Activated naive CD8-positive, alpha-beta T cell treated with anti-CD3 and anti-CD28 coated beads, Interleukin-2, amount 50 U/mL, for 24 hours (primary cell): Measurements from ENCODE around the gene FYN.
"Not testable (repeated sequence)": the region's sequence is repeated elsewhere in the genome, so short reads cannot be mapped to it uniquely, and the experiment has no call there.

Experiments used
- ATAC-seq: fragments of 150-1000 bp; cut with Tn5 transposase; one replicate; pipeline ENCODE4 v1.10.0; 2021
- DNase-seq: peaks from one replicate; pipeline ENCODE4 v3.0.0; 2021
- H3K27ac Mint-ChIP-seq: one replicate; pipeline ENCODE4 v1.8.0; 2021; ENCODE audit warnings: mild to moderate bottlenecking, mixed read lengths
- H3K27me3 Mint-ChIP-seq: one replicate; pipeline ENCODE4 v1.8.0; 2021; ENCODE audit warnings: mixed read lengths
- H3K36me3 Mint-ChIP-seq: one replicate; pipeline ENCODE4 v1.8.0; 2021; ENCODE audit warnings: low read depth, mixed read lengths
- H3K4me1 Mint-ChIP-seq: one replicate; pipeline ENCODE4 v1.8.0; 2021; ENCODE audit warnings: mixed read lengths
- H3K4me3 Mint-ChIP-seq: one replicate; pipeline ENCODE4 v1.8.0; 2021; ENCODE audit warnings: mild to moderate bottlenecking, moderate library complexity, mixed read lengths
- H3K9me3 Mint-ChIP-seq: one replicate; pipeline ENCODE4 v1.8.0; 2021; ENCODE audit warnings: mixed read lengths

The FYN gene

GRCh38 chr6:111873178-111874024, at the start of gene FYN:
Gene FYN, minus strand, starts transcription at chr6:111873452. Its CDS starts 153,401 bp downstream, at chr6:111720051.
- H3K36me3 Mint-ChIP-seq, result peaks cover 32% of the 10 kb centered on the region
- H3K27me3 Mint-ChIP-seq, result no peaks in the 10 kb centered on the region
- ATAC-seq (peak; percentile 80), DNase-seq (peak; percentile 100)
- peak within 1 kb of the TSS; percentile 98 for H3K4me3 Mint-ChIP-seq
- no peaks in the 10 kb centered on the region for H3K9me3 Mint-ChIP-seq
- H3K4me1 Mint-ChIP-seq, result peaks cover 41% of the 10 kb centered on the region
- H3K27ac Mint-ChIP-seq, result peak within 1 kb of the TSS; percentile 98

- Mint-ChIP-seq H3K27ac (peak overlapping the region; percentile 79), H3K27me3 (no peaks in the 10 kb centered on the region), H3K4me3 (no peak overlapping the region), H3K9me3 (no peaks in the 10 kb centered on the region), H3K36me3 (no peaks in the 10 kb centered on the region), H3K4me1 (peaks cover 27% of the 10 kb centered on the region)
- no peak for ATAC-seq
- no peak for DNase-seq
Measured at GRCh38 chr6:111922454-111923297, 49.4 kb upstream of the FYN start.

- H3K36me3 Mint-ChIP-seq, result no peaks in the 10 kb centered on the region
- DNase-seq, result no peak
- H3K4me3 Mint-ChIP-seq, result no peak overlapping the region
- no peaks in the 10 kb centered on the region for H3K9me3 Mint-ChIP-seq
- H3K4me1 Mint-ChIP-seq, result peaks cover 27% of the 10 kb centered on the region
- no peak overlapping the region for H3K27ac Mint-ChIP-seq
- no peaks in the 10 kb centered on the region for H3K27me3 Mint-ChIP-seq
- no peak for ATAC-seq
Measured at GRCh38 chr6:111921103-111921502, 47.9 kb upstream of the FYN start.

- no peak overlapping the region for H3K4me3 Mint-ChIP-seq
- no peak overlapping the region for H3K27ac Mint-ChIP-seq
- no peaks in the 10 kb centered on the region for H3K9me3 Mint-ChIP-seq
- no peak for DNase-seq
- H3K36me3 Mint-ChIP-seq, result no peaks in the 10 kb centered on the region
- H3K27me3 Mint-ChIP-seq, result no peaks in the 10 kb centered on the region
- ATAC-seq, result no peak
- peaks cover 27% of the 10 kb centered on the region for H3K4me1 Mint-ChIP-seq
Measured at GRCh38 chr6:111920578-111920977, 47.3 kb upstream of the FYN start.

- Mint-ChIP-seq H3K9me3 (no peaks in the 10 kb centered on the region), H3K4me1 (peaks cover 17% of the 10 kb centered on the region), H3K27me3 (no peaks in the 10 kb centered on the region), H3K36me3 (no peaks in the 10 kb centered on the region), H3K4me3 (no peak overlapping the region), H3K27ac (no peak overlapping the region)
- no peak for DNase-seq
- peak; percentile 61 for ATAC-seq
Measured at GRCh38 chr6:111918825-111919224, 45.6 kb upstream of the FYN start.

- no peak overlapping the region for H3K4me3 Mint-ChIP-seq
- no peaks in the 10 kb centered on the region for H3K36me3 Mint-ChIP-seq
- no peaks in the 10 kb centered on the region for H3K27me3 Mint-ChIP-seq
- no peaks in the 10 kb centered on the region for H3K9me3 Mint-ChIP-seq
- H3K4me1 Mint-ChIP-seq, result peaks cover 7% of the 10 kb centered on the region
- no peak overlapping the region for H3K27ac Mint-ChIP-seq
- ATAC-seq, result no peak
- DNase-seq, result no peak
Measured at GRCh38 chr6:111916747-111917146, 43.5 kb upstream of the FYN start.

GRCh38 chr6:111914617-111915016, 41.4 kb upstream of the FYN start:
- ATAC-seq, result no peak
- Mint-ChIP-seq H3K9me3 (no peaks in the 10 kb centered on the region), H3K4me3 (no peak overlapping the region), H3K4me1 (peaks cover 11% of the 10 kb centered on the region), H3K27ac (no peak overlapping the region), H3K36me3 (no peaks in the 10 kb centered on the region), H3K27me3 (no peaks in the 10 kb centered on the region)
- no peak for DNase-seq

GRCh38 chr6:111912904-111913303, 39.7 kb upstream of the FYN start:
- no peak for ATAC-seq

GRCh38 chr6:111911428-111911827, 38.2 kb upstream of the FYN start:
- Mint-ChIP-seq H3K4me1 (peaks cover 7% of the 10 kb centered on the region), H3K9me3 (peaks cover 7% of the 10 kb centered on the region)

More at GRCh38 chr6:111912904-111913303, 39.7 kb upstream of the FYN start:
- H3K27me3 Mint-ChIP-seq, result no peaks in the 10 kb centered on the region
- no peak overlapping the region for H3K27ac Mint-ChIP-seq
- H3K36me3 Mint-ChIP-seq, result no peaks in the 10 kb centered on the region
- no peak overlapping the region for H3K4me3 Mint-ChIP-seq
- no peak for DNase-seq
- H3K9me3 Mint-ChIP-seq, result peaks cover 7% of the 10 kb centered on the region
- peaks cover 7% of the 10 kb centered on the region for H3K4me1 Mint-ChIP-seq

GRCh38 chr6:111909238-111909637, 36.0 kb upstream of the FYN start:
- ATAC-seq (no peak), DNase-seq (no peak)
- Mint-ChIP-seq H3K27me3 (no peaks in the 10 kb centered on the region), H3K36me3 (no peaks in the 10 kb centered on the region), H3K27ac (no peak overlapping the region), H3K4me1 (peaks cover 7% of the 10 kb centered on the region), H3K4me3 (no peak overlapping the region), H3K9me3 (peaks cover 7% of the 10 kb centered on the region)

More at GRCh38 chr6:111911428-111911827, 38.2 kb upstream of the FYN start:
- Mint-ChIP-seq H3K36me3 (no peaks in the 10 kb centered on the region), H3K4me3 (no peak overlapping the region), H3K27ac (no peak overlapping the region), H3K27me3 (no peaks in the 10 kb centered on the region)
- no peak for ATAC-seq
- no peak for DNase-seq

GRCh38 chr6:111908365-111908764, 35.1 kb upstream of the FYN start:
- ATAC-seq, H3K9me3 Mint-ChIP-seq, H3K4me1 Mint-ChIP-seq, H3K27ac Mint-ChIP-seq, DNase-seq, H3K4me3 Mint-ChIP-seq, H3K27me3 Mint-ChIP-seq, H3K36me3 Mint-ChIP-seq: not testable (repeated sequence)

- no peaks in the 10 kb centered on the region for H3K4me1 Mint-ChIP-seq
- no peaks in the 10 kb centered on the region for H3K36me3 Mint-ChIP-seq
- H3K27ac Mint-ChIP-seq, result no peak overlapping the region
- no peaks in the 10 kb centered on the region for H3K27me3 Mint-ChIP-seq
- no peak for ATAC-seq
- no peak overlapping the region for H3K4me3 Mint-ChIP-seq
- no peaks in the 10 kb centered on the region for H3K9me3 Mint-ChIP-seq
- no peak for DNase-seq
Measured at GRCh38 chr6:111900735-111901134, 27.5 kb upstream of the FYN start.

- DNase-seq, result no peak
- no peak overlapping the region for H3K27ac Mint-ChIP-seq
- H3K9me3 Mint-ChIP-seq, result no peaks in the 10 kb centered on the region
- H3K27me3 Mint-ChIP-seq, result no peaks in the 10 kb centered on the region
- no peaks in the 10 kb centered on the region for H3K36me3 Mint-ChIP-seq
- no peaks in the 10 kb centered on the region for H3K4me1 Mint-ChIP-seq
- no peak overlapping the region for H3K4me3 Mint-ChIP-seq
- no peak for ATAC-seq
Measured at GRCh38 chr6:111899531-111899930, 26.3 kb upstream of the FYN start.

- Mint-ChIP-seq H3K36me3 (no peaks in the 10 kb centered on the region), H3K9me3 (no peaks in the 10 kb centered on the region), H3K27ac (no peak overlapping the region), H3K27me3 (no peaks in the 10 kb centered on the region), H3K4me1 (no peaks in the 10 kb centered on the region), H3K4me3 (no peak overlapping the region)
- ATAC-seq (no peak), DNase-seq (no peak)
Measured at GRCh38 chr6:111898452-111898851, 25.2 kb upstream of the FYN start.

- no peak overlapping the region for H3K4me3 Mint-ChIP-seq
- no peak overlapping the region for H3K27ac Mint-ChIP-seq
- H3K27me3 Mint-ChIP-seq, result no peaks in the 10 kb centered on the region
- ATAC-seq (no peak), DNase-seq (no peak)
- no peaks in the 10 kb centered on the region for H3K9me3 Mint-ChIP-seq
- H3K36me3 Mint-ChIP-seq, result no peaks in the 10 kb centered on the region
- no peaks in the 10 kb centered on the region for H3K4me1 Mint-ChIP-seq
Measured at GRCh38 chr6:111894951-111895350, 21.7 kb upstream of the FYN start.
